NCI-H146 treated with DMSO at 0.1 percent for 48 hours (cell line): ENCODE data around the gene OR56A5.

Experiments
- DNase-seq: peaks from one replicate; lab custom pipeline; 2025; ENCODE audit not compliant: unreplicated experiment; lab: John Stamatoyannopoulos, UW

OR56A5 gene

GRCh38 chr11:5933116-5933515 is 35.2 kb downstream of the OR56A5 start:
- no peak for DNase-seq

- DNase-seq: no peak
Measured at GRCh38 chr11:5932671-5933070, 35.6 kb downstream of the OR56A5 start.

GRCh38 chr11:5931061-5931460 is 37.2 kb downstream of the OR56A5 start:
- DNase-seq: no peak

- DNase-seq: no peak
Measured at GRCh38 chr11:5930614-5931013, 37.7 kb downstream of the OR56A5 start.

- no peak for DNase-seq
Measured at GRCh38 chr11:5929571-5930368, 38.5 kb downstream of the OR56A5 start.

GRCh38 chr11:5928811-5929210 is 39.5 kb downstream of the OR56A5 start:
- no peak for DNase-seq

- DNase-seq: no peak
Measured at GRCh38 chr11:5928271-5928670, 40.0 kb downstream of the OR56A5 start.

- no peak for DNase-seq
Measured at GRCh38 chr11:5923794-5924193, 44.5 kb downstream of the OR56A5 start.

- no peak for DNase-seq
Measured at GRCh38 chr11:5923427-5923776, 44.9 kb downstream of the OR56A5 start.

GRCh38 chr11:5922749-5923426 is 45.4 kb downstream of the OR56A5 start:
- DNase-seq: no peak
